HepG2 (cell line): ENCODE data around the gene ADAMTS4. TPM values are rescaled to one million over a fixed set of nuclear protein-coding genes. Genes with fewer than 3 reads are reported as not detected.

Experiments used
- ATRX ChIP-seq: sonication (generic); formaldehyde crosslinking; IDR thresholded peaks from 2 replicates; pipeline ENCODE4 v1.4.0; 2020; ENCODE audit warnings: missing genetic modification reagents, borderline replicate concordance
- CC2D1A ChIP-seq: sonication (generic); formaldehyde crosslinking; IDR thresholded peaks from 2 replicates; pipeline ENCODE4 v1.8.1; 2023; ENCODE audit warnings: mild to moderate bottlenecking, missing genetic modification reagents
- HOXA5 ChIP-seq: sonication (generic); formaldehyde crosslinking; IDR thresholded peaks from 2 replicates; pipeline ENCODE4 v1.4.0; 2020; ENCODE audit warnings: missing genetic modification reagents
- IKZF4 ChIP-seq: sonication (generic); formaldehyde crosslinking; IDR thresholded peaks from 2 replicates; pipeline ENCODE4 v1.5.1; 2020; ENCODE audit warnings: borderline replicate concordance, mild to moderate bottlenecking, low read depth, missing genetic modification reagents; ENCODE audit errors: not compliant biosample characterization
- KLF12 ChIP-seq: sonication (generic); formaldehyde crosslinking; IDR thresholded peaks from 2 replicates; pipeline ENCODE4 v1.4.0; 2020; ENCODE audit warnings: missing genetic modification reagents, borderline replicate concordance
- MYC ChIP-seq: sonication (generic); formaldehyde crosslinking; IDR thresholded peaks from 2 replicates; pipeline ENCODE4 v1.9.0; 2021; ENCODE audit warnings: missing genetic modification reagents, borderline replicate concordance
- NR2F6 ChIP-seq, 2 experiments: IDR thresholded peaks; 2 replicates each; pipeline ENCODE4 v1.6.1; 2016; ENCODE audit warnings: antibody characterized with exemption in 1 of 2, mild to moderate bottlenecking in 1 of 2
- TMF1 ChIP-seq: sonication (generic); formaldehyde crosslinking; IDR thresholded peaks from 2 replicates; pipeline ENCODE4 v1.8.1; 2022; ENCODE audit warnings: low read depth, missing genetic modification reagents
- ZEB1 ChIP-seq: IDR thresholded peaks from 2 replicates; pipeline ENCODE4 v1.6.1; 2012; ENCODE audit warnings: mild to moderate bottlenecking, low read depth, inconsistent platforms; ENCODE audit not compliant: insufficient replicate concordance
- ZNF12 ChIP-seq: sonication (generic); formaldehyde crosslinking; IDR thresholded peaks from 2 replicates; pipeline ENCODE4 v1.5.0; 2020; ENCODE audit warnings: missing genetic modification reagents
- ZNF33A ChIP-seq: sonication (generic); formaldehyde crosslinking; IDR thresholded peaks from 2 replicates; pipeline ENCODE4 v1.5.1; 2020; ENCODE audit warnings: missing genetic modification reagents, mild to moderate bottlenecking, moderate library complexity, borderline replicate concordance
- ZNF615 ChIP-seq: sonication (generic); formaldehyde crosslinking; IDR thresholded peaks from 2 replicates; pipeline ENCODE4 v1.5.0; 2020; ENCODE audit warnings: mild to moderate bottlenecking, missing genetic modification reagents, borderline replicate concordance
- ZNF839 ChIP-seq: sonication (generic); formaldehyde crosslinking; IDR thresholded peaks from 2 replicates; pipeline ENCODE4 v1.4.0; 2020; ENCODE audit warnings: missing genetic modification reagents, mild to moderate bottlenecking, borderline replicate concordance
- polyA plus RNA-seq, 8 experiments: library from polyadenylated mRNA; depleted of rRNA in 3 of 8; stranded (reverse) in 7 of 8; unstranded in 1 of 8; fragments of >200 nt; fragmentation: Illumina TruSeq in 4 of 8; extraction: Trizol in 4 of 8; gene quantifications; 2 replicates each; pipeline versions ENCODE4 v1.2.1 to v1.2.3, GENCODE V29; 2011 to 2016; ENCODE audit warnings: low read depth in 4 of 8, missing spikeins in 1 of 8, mixed read lengths in 1 of 8; ENCODE audit not compliant: insufficient read depth in 1 of 8
- total RNA-seq, 5 experiments: library from RNA; depleted of rRNA; stranded (reverse); fragments of >200 nt; fragmentation: Illumina TruSeq; extraction: Trizol; gene quantifications; 2 replicates each; pipeline ENCODE4 v1.2.3, GENCODE V29; 2016; ENCODE audit warnings: low read depth in 1 of 5
- TF ChIP-seq, protein P1 (sequence below): sonication (generic); formaldehyde crosslinking; conservative IDR thresholded peaks from 2 replicates; pipeline ENCODE4 v1.8.0; 2022; ENCODE audit warnings: missing genetic modification reagents
- TF ChIP-seq, protein P2 (sequence below): sonication (generic); formaldehyde crosslinking; conservative IDR thresholded peaks from 2 replicates; pipeline ENCODE4 v1.8.0; 2022; ENCODE audit warnings: low read depth, missing genetic modification reagents
- TF ChIP-seq, protein P3 (sequence below): IDR thresholded peaks from 2 replicates; pipeline ENCODE4 v1.6.1; 2016
- TF ChIP-seq, protein P4 (sequence below): sonication (generic); formaldehyde crosslinking; IDR thresholded peaks from 2 replicates; pipeline ENCODE4 v1.5.0; 2020; ENCODE audit warnings: missing genetic modification reagents
- TF ChIP-seq, protein P5 (sequence below): sonication (generic); formaldehyde crosslinking; IDR thresholded peaks from 2 replicates; pipeline ENCODE4 v1.4.0; 2020; ENCODE audit warnings: missing genetic modification reagents

The ADAMTS4 gene
- total and polyA plus RNA-seq, 2 of the 13 experiments (the other 11 are each of a cell fraction or from before 2014, with no cell fraction given): 0.51 to 1.7 TPM

DNA sequence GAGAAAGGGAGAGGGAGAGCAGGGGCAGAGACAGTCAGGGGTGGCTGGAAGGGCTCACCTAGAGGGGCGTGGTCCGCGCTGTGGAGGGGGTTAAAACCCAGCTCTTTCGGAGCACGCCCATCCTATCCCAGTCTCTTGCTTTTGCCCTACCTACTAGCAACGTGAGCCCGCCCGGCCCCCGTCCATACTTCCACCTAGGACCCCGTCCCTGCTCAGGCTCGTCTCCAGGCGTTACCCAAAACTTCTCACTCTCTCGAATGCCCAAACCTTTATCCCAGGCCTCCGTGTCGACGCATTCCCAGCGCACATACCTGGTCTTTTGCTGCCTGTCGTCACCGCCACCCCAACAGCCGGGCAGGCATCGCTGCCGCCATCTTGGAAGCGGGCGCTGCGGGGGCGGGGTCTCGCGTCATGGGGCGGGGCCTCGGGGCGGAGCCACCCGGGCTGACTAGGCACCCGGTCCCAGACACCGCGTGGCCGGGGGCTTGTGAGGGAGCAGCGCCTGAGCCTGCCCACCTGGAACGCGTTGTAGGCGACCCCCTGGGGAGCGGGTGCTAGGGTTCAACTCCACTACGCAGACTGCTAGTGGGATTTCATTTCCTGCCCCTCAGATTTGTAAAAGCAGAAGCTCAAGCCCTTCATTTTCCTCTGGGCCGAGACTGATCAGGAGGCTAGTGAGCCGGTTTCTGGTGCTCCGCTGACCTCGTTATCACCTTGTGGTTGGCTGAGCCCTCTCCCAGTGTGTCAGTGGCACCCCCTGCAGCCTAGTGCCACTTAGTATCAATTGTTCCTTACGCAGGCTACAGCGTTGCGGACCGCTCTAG, 21.5 kb downstream of the ADAMTS4 start, which contains the start of gene B4GALT3 (continued):
- TF ChIP-seq, protein P1, sequence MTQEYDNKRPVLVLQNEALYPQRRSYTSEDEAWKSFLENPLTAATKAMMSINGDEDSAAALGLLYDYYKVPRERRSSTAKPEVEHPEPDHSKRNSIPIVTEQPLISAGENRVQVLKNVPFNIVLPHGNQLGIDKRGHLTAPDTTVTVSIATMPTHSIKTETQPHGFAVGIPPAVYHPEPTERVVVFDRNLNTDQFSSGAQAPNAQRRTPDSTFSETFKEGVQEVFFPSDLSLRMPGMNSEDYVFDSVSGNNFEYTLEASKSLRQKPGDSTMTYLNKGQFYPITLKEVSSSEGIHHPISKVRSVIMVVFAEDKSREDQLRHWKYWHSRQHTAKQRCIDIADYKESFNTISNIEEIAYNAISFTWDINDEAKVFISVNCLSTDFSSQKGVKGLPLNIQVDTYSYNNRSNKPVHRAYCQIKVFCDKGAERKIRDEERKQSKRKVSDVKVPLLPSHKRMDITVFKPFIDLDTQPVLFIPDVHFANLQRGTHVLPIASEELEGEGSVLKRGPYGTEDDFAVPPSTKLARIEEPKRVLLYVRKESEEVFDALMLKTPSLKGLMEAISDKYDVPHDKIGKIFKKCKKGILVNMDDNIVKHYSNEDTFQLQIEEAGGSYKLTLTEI (CRISPR knock-in tag): no peak
- TF ChIP-seq, protein P2, sequence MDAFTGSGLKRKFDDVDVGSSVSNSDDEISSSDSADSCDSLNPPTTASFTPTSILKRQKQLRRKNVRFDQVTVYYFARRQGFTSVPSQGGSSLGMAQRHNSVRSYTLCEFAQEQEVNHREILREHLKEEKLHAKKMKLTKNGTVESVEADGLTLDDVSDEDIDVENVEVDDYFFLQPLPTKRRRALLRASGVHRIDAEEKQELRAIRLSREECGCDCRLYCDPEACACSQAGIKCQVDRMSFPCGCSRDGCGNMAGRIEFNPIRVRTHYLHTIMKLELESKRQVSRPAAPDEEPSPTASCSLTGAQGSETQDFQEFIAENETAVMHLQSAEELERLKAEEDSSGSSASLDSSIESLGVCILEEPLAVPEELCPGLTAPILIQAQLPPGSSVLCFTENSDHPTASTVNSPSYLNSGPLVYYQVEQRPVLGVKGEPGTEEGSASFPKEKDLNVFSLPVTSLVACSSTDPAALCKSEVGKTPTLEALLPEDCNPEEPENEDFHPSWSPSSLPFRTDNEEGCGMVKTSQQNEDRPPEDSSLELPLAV (CRISPR knock-in tag): no peak
- TF ChIP-seq CC2D1A (0 out of 2 replicates have a peak, but pooled peaks have one; percentile 52), ZNF839 (CRISPR knock-in tag) (no peak; the same call in 1 of the 2 replicates), HOXA5 (CRISPR knock-in tag) (no peak), NR2F6 (IDR thresholded peaks at IDR 0.05) (no peak; the same call in none of the 2 replicates), NR2F6 (CRISPR knock-in tag; IDR thresholded peaks at IDR 0.05) (peak; percentile 71), KLF12 (0 out of 2 replicates have a peak, but pooled peaks have one; percentile 22), IKZF4 (CRISPR knock-in tag) (peak; percentile 59), ZNF33A (no peak), ZNF615 (CRISPR knock-in tag) (no peak), ZEB1 (no peak), TMF1 (CRISPR knock-in tag) (no peak), ATRX (no peak), MYC (peak; percentile 99), ZNF12 (CRISPR knock-in tag) (no peak; the same call in 1 of the 2 replicates)
- TF ChIP-seq, protein P3, sequence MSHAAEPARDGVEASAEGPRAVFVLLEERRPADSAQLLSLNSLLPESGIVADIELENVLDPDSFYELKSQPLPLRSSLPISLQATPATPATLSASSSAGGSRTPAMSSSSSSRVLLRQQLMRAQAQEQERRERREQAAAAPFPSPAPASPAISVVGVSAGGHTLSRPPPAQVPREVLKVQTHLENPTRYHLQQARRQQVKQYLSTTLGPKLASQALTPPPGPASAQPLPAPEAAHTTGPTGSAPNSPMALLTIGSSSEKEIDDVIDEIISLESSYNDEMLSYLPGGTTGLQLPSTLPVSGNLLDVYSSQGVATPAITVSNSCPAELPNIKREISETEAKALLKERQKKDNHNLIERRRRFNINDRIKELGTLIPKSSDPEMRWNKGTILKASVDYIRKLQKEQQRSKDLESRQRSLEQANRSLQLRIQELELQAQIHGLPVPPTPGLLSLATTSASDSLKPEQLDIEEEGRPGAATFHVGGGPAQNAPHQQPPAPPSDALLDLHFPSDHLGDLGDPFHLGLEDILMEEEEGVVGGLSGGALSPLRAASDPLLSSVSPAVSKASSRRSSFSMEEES (CRISPR knock-in tag): peak; percentile 45; the same call in 1 of the 2 replicates
- TF ChIP-seq, protein P4, sequence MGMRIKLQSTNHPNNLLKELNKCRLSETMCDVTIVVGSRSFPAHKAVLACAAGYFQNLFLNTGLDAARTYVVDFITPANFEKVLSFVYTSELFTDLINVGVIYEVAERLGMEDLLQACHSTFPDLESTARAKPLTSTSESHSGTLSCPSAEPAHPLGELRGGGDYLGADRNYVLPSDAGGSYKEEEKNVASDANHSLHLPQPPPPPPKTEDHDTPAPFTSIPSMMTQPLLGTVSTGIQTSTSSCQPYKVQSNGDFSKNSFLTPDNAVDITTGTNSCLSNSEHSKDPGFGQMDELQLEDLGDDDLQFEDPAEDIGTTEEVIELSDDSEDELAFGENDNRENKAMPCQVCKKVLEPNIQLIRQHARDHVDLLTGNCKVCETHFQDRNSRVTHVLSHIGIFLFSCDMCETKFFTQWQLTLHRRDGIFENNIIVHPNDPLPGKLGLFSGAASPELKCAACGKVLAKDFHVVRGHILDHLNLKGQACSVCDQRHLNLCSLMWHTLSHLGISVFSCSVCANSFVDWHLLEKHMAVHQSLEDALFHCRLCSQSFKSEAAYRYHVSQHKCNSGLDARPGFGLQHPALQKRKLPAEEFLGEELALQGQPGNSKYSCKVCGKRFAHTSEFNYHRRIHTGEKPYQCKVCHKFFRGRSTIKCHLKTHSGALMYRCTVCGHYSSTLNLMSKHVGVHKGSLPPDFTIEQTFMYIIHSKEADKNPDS: no peak
- TF ChIP-seq, protein P5, sequence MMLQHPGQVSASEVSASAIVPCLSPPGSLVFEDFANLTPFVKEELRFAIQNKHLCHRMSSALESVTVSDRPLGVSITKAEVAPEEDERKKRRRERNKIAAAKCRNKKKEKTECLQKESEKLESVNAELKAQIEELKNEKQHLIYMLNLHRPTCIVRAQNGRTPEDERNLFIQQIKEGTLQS (CRISPR knock-in tag): 0 out of 2 replicates have a peak, but pooled peaks have one; percentile 32
